CD4-positive, alpha-beta T cell treated with Interleukin-15 for 4 hours (primary cell): Measurements from ENCODE around the gene ARIH2.

ENCODE experiments used
- DNase-seq: peaks from one replicate; pipeline ENCODE4 v3.0.0-alpha.2; 2020; ENCODE audit warnings: low spot score

Gene ARIH2

DNA sequence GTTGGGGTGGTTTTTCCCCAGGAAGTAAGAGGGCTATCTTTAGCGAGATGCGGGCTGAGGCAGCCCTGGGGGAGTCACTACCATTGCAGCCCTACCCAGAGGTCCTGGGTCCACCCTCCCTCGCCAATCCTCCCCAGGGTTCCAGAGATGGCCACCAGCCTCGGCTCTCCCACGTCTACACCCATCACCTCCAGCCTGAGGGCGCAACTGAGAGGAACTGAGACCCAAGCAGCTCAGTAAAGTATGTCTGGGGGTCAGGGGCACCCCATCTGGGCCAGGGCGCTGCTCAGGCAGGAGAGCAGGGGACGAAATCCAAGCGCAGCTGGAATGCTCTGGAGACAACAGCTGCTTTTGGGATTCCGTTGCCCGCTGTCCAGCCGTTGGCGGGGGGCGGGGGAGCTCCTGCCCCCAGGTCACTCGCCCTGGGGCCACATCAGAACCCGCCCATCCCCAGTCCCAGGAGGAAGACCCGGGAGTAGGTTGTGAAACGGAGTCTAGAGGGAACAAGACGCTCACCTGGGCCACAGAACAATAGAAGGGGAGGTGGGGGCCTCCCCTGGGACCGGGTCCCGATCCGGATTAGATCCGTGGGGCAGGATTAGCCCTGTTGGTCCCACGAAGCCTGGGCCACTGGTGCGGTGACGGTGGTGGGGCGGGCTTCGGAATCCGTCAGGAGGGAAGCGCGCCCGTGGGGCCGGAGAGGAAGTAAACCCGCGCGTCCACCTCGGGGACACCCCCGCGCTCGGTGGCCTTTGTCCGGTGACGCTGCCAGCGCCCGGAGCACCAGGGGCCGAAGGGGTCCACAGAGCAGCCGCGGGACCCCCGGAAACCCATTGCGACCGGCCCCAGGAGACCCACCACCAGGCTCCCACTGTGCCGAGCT lies 101.9 kb downstream of the ARIH2 start:
- no peak for DNase-seq

DNA sequence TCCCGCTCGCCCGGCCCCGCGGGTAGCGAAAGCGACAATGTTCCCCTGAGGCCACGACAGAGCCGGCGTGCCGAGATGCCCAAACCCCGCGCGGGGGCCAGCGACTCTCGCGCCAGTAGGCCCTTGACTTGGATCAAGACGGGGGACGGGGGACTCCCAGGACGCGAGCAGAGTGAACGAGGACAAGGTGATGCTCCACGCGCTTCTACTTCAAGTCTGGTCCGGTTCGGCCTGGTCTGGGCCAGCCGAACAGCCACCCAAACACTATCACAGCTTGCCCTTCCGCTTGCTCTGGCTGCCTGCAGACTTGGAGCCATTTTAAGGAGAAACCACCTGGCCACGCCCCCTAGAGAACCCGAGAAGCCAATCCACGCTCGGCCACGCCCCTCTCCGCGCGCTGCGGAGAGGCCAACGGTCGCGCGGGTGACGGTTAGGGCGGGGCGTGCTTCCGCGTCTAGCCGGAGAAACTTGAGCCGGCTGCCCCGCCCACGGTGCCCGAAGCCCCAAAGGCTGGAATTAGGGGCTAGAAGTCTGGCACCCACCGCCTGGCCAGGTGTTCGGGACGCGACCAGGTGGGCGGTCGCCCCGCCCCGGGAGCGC lies 102.7 kb downstream of the ARIH2 start:
- DNase-seq = peak; percentile 99

GRCh38 chr3:49021813-49022687 lies 103.4 kb downstream of the ARIH2 start, which contains the start of gene NDUFAF3:
NDUFAF3 (plus strand) TSS chr3:49022121; CDS start chr3:49022145, 24 bp downstream.
- DNase-seq = peak; percentile 93

DNA sequence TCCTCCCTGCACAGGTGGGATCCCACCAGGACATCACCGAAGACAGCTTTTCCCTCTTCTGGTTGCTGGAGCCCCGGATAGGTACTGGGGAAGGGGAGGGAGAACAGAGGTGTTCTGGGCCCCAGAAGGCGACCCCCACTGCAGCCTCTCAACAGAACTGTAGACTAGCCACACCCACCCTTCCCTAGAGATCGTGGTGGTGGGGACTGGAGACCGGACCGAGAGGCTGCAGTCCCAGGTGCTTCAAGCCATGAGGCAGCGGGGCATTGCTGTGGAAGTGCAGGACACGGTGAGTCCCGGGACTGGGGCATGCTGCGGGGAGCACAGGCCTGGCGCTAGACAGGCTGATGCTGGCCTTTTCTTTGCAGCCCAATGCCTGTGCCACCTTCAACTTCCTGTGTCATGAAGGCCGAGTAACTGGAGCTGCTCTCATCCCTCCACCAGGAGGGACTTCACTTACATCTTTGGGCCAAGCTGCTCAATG lies 104.1 kb downstream of the ARIH2 start:
- no peak for DNase-seq

- no peak for DNase-seq
Measured at GRCh38 chr3:49023775-49024174, 105.1 kb downstream of the ARIH2 start.

DNA sequence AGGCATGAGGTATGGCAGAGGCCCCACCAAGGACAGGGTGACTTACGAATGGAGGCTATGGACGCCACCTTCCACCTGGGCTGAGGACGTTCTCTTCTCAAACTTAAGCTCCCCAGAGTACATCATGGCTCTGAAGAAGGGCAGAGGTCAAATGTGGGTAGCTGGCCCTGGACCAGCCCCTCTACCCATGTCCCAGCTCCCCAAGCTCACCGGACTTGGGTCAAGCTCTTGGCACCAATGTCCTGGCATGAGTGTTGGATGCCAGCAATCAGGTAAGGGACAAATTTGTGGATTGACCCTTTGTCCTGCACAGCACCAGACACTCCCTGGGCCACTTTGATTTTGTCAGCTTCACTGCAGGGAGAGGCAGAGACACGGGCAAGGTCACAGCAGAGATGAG lies 105.8 kb downstream of the ARIH2 start:
- DNase-seq = no peak

- no peak for DNase-seq
Measured at GRCh38 chr3:49025005-49025792, 106.6 kb downstream of the ARIH2 start.

- no peak for DNase-seq
Measured at GRCh38 chr3:49025793-49026520, 107.3 kb downstream of the ARIH2 start.

GRCh38 chr3:49026536-49026935 lies 107.9 kb downstream of the ARIH2 start:
- no peak for DNase-seq

DNA sequence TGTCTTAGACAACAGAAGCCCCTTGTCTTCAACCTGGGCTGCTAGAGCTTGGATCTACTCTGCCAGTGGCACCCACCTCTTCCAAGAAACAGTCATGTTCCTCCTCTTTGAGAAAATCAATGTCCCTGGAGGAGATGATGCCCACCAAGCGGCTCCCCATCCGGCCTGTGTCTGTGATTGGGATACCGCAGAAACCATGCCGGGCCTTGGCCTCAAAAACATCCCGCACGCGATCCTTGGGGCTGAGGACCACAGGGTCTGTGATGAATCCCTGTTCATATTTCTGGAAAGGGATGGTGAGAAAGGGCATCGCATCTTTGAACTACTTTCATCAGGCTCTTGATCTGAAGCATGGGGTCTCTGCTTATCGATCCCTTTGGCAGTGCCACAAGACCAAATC lies 109.0 kb downstream of the ARIH2 start:
- DNase-seq = no peak

DNA sequence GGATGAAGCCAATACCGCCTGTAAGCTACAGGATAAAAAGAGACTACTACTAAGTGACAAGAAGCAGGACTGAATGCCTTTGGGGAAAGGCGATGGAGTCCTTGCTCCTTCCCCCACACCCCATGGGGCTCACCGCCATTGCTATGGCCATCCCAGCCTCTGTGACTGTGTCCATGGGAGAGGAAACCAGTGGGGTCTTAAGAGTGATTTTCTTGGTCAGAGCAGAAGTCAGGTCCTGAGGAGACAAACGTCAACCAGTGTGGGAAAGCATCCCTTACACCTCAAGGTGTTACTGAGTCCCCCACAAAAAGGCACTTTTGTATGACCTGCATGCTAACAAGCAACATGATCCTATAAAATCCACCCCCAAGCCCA lies 109.6 kb downstream of the ARIH2 start:
- DNase-seq = no peak

- DNase-seq = peak; percentile 94
Measured at GRCh38 chr3:49028673-49029562, 110.3 kb downstream of the ARIH2 start, which contains the start of gene IMPDH2. IMPDH2 (minus strand) TSS chr3:49029398; CDS start chr3:49029350, 48 bp downstream.

DNA sequence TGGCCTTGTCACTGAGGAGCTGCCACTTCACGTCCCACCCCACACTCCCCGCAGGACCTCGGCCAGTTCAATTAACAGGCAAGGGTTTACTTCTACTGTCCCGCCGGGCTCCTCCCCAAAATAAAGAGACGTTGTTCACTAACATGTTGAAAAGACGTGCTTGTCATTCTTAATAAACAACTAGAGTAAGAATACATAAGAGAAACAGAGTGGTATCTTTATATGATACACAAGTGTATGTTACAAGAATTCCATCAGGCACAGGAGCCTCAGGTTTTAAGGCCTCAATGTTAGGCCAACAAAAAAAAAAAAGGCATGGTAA lies 110.9 kb downstream of the ARIH2 start:
- no peak for DNase-seq

DNA sequence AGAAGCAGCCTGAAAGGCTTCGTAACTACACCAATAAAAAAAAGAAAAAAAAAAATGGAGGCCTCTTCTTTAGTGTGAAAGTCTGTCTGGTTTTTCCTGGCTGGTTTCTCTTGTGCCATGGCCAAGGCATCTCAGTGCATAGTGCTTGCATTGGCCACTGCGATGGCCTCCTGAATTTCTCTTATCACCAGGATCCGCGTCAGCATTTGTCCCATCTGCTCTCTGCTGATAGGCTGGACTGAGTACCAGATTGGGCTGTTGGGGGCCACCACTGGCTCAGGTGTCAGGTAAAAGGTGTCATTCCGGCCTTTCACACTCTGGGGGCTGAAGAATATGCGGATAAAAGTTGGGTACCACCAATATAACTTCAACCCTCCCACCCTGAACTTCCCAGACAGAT lies 111.7 kb downstream of the ARIH2 start:
- no peak for DNase-seq

DNA sequence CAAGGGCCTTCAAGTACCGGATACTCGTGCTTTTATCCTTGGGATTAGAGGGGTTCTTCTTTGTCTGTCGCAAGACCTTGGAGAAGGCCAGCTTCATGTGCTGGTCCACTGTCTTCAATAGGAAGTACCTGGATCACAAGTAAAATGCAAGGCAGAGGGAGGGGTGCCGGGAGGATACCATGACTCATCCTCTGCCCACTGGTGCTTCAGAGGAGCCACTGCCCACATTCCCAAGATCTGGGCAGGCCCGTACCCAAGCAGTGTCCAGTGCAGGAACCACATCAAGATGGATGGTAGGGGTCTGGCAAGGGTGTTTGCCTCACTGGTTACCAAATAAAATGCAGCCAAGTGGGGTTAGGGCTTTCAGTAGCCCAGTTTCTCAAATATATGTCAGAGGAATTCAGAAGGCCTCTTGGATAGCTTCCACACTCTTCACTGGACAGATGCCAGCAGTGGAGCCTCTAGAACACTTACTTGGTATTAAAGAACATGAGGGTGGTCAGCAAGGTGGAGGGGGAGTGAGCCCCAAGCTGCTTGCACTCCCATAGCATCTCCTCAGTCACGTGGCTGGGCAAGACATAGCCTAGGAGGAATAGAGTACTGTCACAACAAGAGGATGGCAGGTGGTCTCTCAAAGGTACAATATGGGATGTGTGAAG lies 114.1 kb downstream of the ARIH2 start:
- no peak for DNase-seq

- DNase-seq = no peak
Measured at GRCh38 chr3:49034650-49035049, 116.0 kb downstream of the ARIH2 start.

GRCh38 chr3:49035281-49035680 lies 116.6 kb downstream of the ARIH2 start:
- DNase-seq = no peak
